ENCODE data around the gene MSS51.

DNA sequence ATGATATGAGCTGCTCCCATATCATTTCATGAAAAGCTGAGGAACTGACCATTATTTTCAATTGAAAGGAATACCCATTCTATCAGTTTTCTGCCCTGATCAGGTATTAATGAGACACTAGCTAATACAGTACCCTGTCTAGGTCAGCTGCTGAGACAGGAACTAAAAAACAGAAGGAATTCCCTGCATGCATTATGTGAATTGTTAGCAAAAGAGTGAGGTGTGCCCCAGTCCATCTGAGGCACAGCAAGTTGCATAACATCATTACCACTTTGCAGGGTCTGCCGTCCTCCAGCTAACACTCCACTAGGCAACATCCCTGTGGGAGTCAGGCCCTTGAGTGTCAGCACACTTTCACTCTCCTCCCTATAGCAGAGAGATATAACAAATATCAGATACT lies 11.1 kb upstream of the MSS51 start:
- TF ChIP-seq, protein P1, sequence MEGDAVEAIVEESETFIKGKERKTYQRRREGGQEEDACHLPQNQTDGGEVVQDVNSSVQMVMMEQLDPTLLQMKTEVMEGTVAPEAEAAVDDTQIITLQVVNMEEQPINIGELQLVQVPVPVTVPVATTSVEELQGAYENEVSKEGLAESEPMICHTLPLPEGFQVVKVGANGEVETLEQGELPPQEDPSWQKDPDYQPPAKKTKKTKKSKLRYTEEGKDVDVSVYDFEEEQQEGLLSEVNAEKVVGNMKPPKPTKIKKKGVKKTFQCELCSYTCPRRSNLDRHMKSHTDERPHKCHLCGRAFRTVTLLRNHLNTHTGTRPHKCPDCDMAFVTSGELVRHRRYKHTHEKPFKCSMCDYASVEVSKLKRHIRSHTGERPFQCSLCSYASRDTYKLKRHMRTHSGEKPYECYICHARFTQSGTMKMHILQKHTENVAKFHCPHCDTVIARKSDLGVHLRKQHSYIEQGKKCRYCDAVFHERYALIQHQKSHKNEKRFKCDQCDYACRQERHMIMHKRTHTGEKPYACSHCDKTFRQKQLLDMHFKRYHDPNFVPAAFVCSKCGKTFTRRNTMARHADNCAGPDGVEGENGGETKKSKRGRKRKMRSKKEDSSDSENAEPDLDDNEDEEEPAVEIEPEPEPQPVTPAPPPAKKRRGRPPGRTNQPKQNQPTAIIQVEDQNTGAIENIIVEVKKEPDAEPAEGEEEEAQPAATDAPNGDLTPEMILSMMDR (IDR thresholded peaks at IDR 0.05; ENCODE audit: poor library complexity, severe bottlenecking): no peak
- TF ChIP-seq SMC3 (conservative IDR thresholded peaks at IDR 0.05; ENCODE audit: poor library complexity) (no peak), RAD21 (conservative IDR thresholded peaks at IDR 0.05) (no peak), POLR2AphosphoS5 (IDR thresholded peaks at IDR 0.05) (no peak), TAF1 (IDR thresholded peaks at IDR 0.05; ENCODE audit: low read depth) (no peak), REST (IDR thresholded peaks at IDR 0.05; ENCODE audit: borderline replicate concordance) (no peak), EZH2 (IDR thresholded peaks at IDR 0.05; ENCODE audit: borderline replicate concordance, insufficient read depth, low read length, poor library complexity, severe bottlenecking) (no peak), EP300 (conservative IDR thresholded peaks at IDR 0.05; ENCODE audit: poor library complexity, severe bottlenecking) (no peak)
